WERI-Rb-1 (cell line): Measurements from ENCODE around the gene CTPS2.
"Not testable (repeated sequence)": the region's sequence is repeated elsewhere in the genome, so short reads cannot be mapped to it uniquely, and the experiment has no call there.

Experiments used
- DNase-seq: peaks from one replicate; pipeline ENCODE4 v3.0.0-alpha.2; 2020
- H3K27ac ChIP-seq: fragments of 250-450 bp; sonication (Bioruptor Pico); 2 replicates; pipeline ENCODE4 v1.5.1; 2020; ENCODE audit warnings: mild to moderate bottlenecking, moderate library complexity
- H3K27me3 ChIP-seq: fragments of 250-450 bp; sonication (Bioruptor Pico); 2 replicates; pipeline ENCODE4 v1.5.1; 2021; ENCODE audit warnings: mild to moderate bottlenecking, low read depth, moderate library complexity; ENCODE audit not compliant: insufficient read depth, severe bottlenecking
- H3K36me3 ChIP-seq: fragments of 250-450 bp; sonication (Bioruptor Pico); 2 replicates; pipeline ENCODE4 v1.5.1; 2020; ENCODE audit warnings: mild to moderate bottlenecking, moderate library complexity
- H3K4me3 ChIP-seq: 2 replicates; pipeline ENCODE4 v1.5.1; 2011; ENCODE audit warnings: low read depth, mild to moderate bottlenecking, control low read depth, low read length
- H3K9me3 ChIP-seq: fragments of 250-450 bp; sonication (Bioruptor Pico); 2 replicates; pipeline ENCODE4 v1.5.1; 2021; ENCODE audit warnings: mild to moderate bottlenecking, moderate library complexity; ENCODE audit not compliant: severe bottlenecking
- TF ChIP-seq, protein P1 (sequence below): IDR thresholded peaks from 2 replicates; pipeline ENCODE4 v1.5.1; 2011; ENCODE audit warnings: low read depth, mild to moderate bottlenecking, control low read depth, inconsistent platforms, low read length

Gene CTPS2

GRCh38 chrX:16610121-16610621 lies 102.3 kb downstream of the CTPS2 start:
- no peak for DNase-seq
- H3K36me3 ChIP-seq = peaks cover 15% of the 10 kb centered on the region
- H3K27ac ChIP-seq = no peak overlapping the region
- H3K4me3 ChIP-seq = no peak overlapping the region
- TF ChIP-seq, protein P1, sequence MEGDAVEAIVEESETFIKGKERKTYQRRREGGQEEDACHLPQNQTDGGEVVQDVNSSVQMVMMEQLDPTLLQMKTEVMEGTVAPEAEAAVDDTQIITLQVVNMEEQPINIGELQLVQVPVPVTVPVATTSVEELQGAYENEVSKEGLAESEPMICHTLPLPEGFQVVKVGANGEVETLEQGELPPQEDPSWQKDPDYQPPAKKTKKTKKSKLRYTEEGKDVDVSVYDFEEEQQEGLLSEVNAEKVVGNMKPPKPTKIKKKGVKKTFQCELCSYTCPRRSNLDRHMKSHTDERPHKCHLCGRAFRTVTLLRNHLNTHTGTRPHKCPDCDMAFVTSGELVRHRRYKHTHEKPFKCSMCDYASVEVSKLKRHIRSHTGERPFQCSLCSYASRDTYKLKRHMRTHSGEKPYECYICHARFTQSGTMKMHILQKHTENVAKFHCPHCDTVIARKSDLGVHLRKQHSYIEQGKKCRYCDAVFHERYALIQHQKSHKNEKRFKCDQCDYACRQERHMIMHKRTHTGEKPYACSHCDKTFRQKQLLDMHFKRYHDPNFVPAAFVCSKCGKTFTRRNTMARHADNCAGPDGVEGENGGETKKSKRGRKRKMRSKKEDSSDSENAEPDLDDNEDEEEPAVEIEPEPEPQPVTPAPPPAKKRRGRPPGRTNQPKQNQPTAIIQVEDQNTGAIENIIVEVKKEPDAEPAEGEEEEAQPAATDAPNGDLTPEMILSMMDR = no peak
- no peaks in the 10 kb centered on the region for H3K27me3 ChIP-seq
- H3K9me3 ChIP-seq = no peaks in the 10 kb centered on the region

DNA sequence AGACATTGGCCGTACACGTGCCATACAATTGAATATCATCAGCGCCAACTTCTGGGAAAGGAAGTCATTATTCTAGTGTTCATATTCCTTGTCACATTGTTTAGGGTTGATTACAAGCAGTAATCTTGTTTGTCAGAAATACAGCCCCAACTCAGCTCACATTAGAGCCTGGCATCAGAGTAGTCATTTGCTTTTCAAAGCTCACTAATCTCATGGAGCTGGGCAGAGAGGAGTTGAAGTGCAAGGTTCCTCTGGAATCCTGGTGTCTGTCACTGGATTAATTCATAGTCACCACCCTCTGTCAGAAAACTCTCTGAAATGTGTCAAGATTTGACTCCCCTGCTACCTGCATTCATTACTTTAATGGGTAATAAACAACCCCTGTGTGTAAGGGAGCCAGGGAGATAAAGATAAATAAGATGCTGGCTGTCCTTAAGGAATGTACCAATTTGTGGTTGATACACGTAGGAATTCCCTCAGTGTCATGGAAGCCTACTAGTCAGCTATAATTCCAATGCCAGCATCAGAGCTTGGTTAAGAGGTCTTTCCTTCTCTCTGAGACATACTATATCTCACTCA lies 106.2 kb downstream of the CTPS2 start:
- Histone ChIP-seq H3K4me3 (no peak overlapping the region), H3K27me3 (no peaks in the 10 kb centered on the region), H3K9me3 (no peaks in the 10 kb centered on the region), H3K27ac (no peak overlapping the region), H3K36me3 (peaks cover 15% of the 10 kb centered on the region)
- TF ChIP-seq, protein P1 = no peak
- no peak for DNase-seq

- no peaks in the 10 kb centered on the region for H3K9me3 ChIP-seq
- peaks cover 10% of the 10 kb centered on the region for H3K36me3 ChIP-seq
- no peaks in the 10 kb centered on the region for H3K27me3 ChIP-seq
- TF ChIP-seq, protein P1 = no peak
- DNase-seq = no peak
- no peak overlapping the region for H3K27ac ChIP-seq
- no peak overlapping the region for H3K4me3 ChIP-seq
Measured at GRCh38 chrX:16604337-16604736, 108.1 kb downstream of the CTPS2 start.

DNA sequence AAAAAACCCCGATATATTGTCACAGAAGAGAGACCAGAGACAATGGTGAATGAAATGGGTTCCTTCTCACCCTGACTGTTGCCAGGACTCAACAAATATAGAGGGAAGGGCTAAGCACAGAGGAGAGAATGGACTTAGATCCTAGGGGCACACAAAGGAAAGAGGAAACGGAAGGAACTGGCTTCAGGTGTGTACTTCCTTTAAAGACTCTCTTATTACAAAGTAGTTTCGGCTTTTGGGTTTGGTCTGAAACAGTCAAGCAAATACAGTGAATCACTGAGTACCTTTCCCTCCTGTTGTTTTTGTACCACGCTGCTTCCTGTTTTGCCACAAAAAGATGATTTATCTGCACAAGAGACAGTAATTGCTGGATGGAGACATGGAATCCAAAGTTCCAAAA lies 108.6 kb downstream of the CTPS2 start:
- no peak for DNase-seq
- H3K27me3 ChIP-seq = no peaks in the 10 kb centered on the region
- no peak overlapping the region for H3K4me3 ChIP-seq
- peaks cover 10% of the 10 kb centered on the region for H3K36me3 ChIP-seq
- no peaks in the 10 kb centered on the region for H3K9me3 ChIP-seq
- TF ChIP-seq, protein P1 = no peak
- no peak overlapping the region for H3K27ac ChIP-seq

GRCh38 chrX:16603235-16603634 lies 109.2 kb downstream of the CTPS2 start:
- not testable (repeated sequence) for H3K27ac ChIP-seq, H3K27me3 ChIP-seq, DNase-seq, H3K9me3 ChIP-seq, H3K36me3 ChIP-seq, H3K4me3 ChIP-seq

DNA sequence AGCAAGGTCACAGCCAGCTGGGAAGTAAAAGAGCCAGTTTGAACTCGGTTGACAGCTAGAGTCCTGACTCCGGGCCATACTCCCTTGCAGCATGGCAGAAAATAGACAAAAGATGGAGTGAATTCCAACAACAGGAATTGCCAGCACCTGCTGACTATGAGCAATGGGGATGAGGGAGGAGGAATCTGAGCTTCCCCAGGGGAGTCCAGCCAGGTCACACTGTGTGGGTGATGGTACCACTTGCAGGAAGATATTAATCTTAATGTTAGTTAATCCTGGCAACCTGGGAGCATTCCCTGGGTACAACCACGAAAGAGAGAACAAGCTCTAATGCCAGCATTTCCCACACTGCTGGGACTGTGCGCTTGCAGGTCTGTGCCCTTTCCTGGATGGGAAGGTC lies 110.6 kb downstream of the CTPS2 start:
- Histone ChIP-seq H3K9me3 (no peaks in the 10 kb centered on the region), H3K27me3 (no peaks in the 10 kb centered on the region), H3K27ac (no peak overlapping the region), H3K36me3 (no peaks in the 10 kb centered on the region; the same call in 1 of the 2 replicates), H3K4me3 (no peak overlapping the region)
- DNase-seq = no peak
- TF ChIP-seq, protein P1 = no peak
